AG09309 (cell line): ENCODE data around the gene ARPC5.
"Not testable (repeated sequence)": the region's sequence is repeated elsewhere in the genome, so short reads cannot be mapped to it uniquely, and the experiment has no call there.

Source experiments
- DNase-seq: peaks from one replicate; pipeline ENCODE4 v3.0.0-alpha.2; 2010; ENCODE audit warnings: low read depth
- H3K4me3 ChIP-seq: 2 replicates; pipeline ENCODE4 v1.5.1; 2011; ENCODE audit warnings: mild to moderate bottlenecking, low read depth, low read length, moderate library complexity; ENCODE audit not compliant: control insufficient read depth
- TF ChIP-seq, protein P1 (sequence below): IDR thresholded peaks from 2 replicates; pipeline ENCODE4 v1.5.1; 2011; ENCODE audit warnings: mild to moderate bottlenecking, low read depth, low read length, inconsistent platforms; ENCODE audit not compliant: insufficient read depth, control insufficient read depth; ENCODE audit errors: missing control alignments

ARPC5 gene

GRCh38 chr1:183635606-183636333 lies at the start of gene ARPC5:
Gene ARPC5 (minus strand): TSS chr1:183635783. CDS start chr1:183635659, 124 bp downstream.
- DNase-seq, result peak; percentile 88
- TF ChIP-seq, protein P1, sequence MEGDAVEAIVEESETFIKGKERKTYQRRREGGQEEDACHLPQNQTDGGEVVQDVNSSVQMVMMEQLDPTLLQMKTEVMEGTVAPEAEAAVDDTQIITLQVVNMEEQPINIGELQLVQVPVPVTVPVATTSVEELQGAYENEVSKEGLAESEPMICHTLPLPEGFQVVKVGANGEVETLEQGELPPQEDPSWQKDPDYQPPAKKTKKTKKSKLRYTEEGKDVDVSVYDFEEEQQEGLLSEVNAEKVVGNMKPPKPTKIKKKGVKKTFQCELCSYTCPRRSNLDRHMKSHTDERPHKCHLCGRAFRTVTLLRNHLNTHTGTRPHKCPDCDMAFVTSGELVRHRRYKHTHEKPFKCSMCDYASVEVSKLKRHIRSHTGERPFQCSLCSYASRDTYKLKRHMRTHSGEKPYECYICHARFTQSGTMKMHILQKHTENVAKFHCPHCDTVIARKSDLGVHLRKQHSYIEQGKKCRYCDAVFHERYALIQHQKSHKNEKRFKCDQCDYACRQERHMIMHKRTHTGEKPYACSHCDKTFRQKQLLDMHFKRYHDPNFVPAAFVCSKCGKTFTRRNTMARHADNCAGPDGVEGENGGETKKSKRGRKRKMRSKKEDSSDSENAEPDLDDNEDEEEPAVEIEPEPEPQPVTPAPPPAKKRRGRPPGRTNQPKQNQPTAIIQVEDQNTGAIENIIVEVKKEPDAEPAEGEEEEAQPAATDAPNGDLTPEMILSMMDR, result no peak
- H3K4me3 ChIP-seq, result peak within 1 kb of the TSS; percentile 86

GRCh38 chr1:183685112-183685713 lies 49.6 kb upstream of the ARPC5 start:
- no peak for DNase-seq
- TF ChIP-seq, protein P1, result peak; percentile 64
- H3K4me3 ChIP-seq, result no peak overlapping the region

DNA sequence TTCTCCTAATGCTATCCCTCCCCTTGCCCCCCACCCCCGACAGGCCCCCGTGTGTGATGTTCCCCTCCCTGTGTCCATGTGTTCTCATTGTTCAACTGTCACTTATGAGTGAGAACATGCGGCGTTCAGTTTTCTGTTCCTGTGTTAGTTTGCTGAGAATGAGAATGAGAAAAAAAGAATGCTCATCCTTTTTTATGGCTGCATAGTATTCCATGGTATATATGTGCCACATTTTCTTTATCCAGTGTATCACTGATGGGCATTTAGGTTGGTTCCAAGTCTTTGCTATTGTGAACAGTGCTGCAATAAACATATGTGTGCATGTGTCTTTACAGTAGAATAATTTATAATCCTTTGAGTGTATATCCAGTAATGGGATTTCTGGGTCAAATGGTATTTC lies 43.8 kb upstream of the ARPC5 start:
- not testable (repeated sequence) for DNase-seq, H3K4me3 ChIP-seq

- no peak for DNase-seq
- TF ChIP-seq, protein P1, result no peak
- no peak overlapping the region for H3K4me3 ChIP-seq
These were observed 43.2 kb upstream of the ARPC5 start for GRCh38 chr1:183678819-183679218.

GRCh38 chr1:183676586-183677189 lies 41.1 kb upstream of the ARPC5 start:
- TF ChIP-seq, protein P1, result no peak
- H3K4me3 ChIP-seq, result no peak overlapping the region
- DNase-seq, result peak; percentile 32

DNA sequence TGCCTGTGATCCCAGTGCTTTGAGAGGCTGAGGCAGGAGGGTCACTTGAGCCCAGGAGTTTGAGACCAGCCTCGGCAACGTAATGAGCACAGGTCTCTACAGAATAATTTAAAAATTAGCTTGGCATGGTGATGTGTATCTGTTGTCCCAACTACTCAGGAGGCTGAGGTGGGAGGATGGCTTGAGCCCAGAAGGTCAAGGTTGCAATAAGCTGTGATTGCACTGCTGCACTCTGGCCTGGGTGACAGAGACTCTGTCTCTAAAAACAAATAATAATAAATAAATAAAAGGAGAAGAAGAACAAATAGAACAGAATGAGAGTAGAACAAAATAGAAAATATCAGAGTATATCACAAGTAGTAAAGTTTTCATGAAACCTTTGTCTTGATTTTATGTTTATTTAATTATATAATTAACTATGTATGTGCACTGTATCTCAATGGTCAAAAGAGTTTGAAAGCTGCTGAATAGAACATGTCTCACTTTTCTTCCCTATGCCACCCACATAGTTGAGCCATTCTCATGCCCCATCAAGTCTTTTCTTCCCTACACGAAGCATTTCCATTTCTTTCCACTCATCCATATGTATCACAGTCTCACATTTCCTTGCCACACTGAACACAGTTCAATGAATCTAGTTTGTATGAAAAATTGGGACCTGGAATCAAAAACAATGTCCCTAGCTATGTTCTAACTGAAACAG lies 40.5 kb upstream of the ARPC5 start:
- TF ChIP-seq, protein P1, result no peak
- no peak overlapping the region for H3K4me3 ChIP-seq

More for the DNA sequence above, 40.5 kb upstream of the ARPC5 start:
- no peak for DNase-seq
